NCI-H82 treated with DMSO at 0.1 percent for 48 hours (cell line): ENCODE results near the gene SOX6.
A peak's percentile ranks its signal among the peaks of the same experiment; 100 is the strongest.

Experiments used
- DNase-seq: peaks from one replicate; lab custom pipeline; 2025; ENCODE audit not compliant: unreplicated experiment; lab: John Stamatoyannopoulos, UW

SOX6 gene

DNA sequence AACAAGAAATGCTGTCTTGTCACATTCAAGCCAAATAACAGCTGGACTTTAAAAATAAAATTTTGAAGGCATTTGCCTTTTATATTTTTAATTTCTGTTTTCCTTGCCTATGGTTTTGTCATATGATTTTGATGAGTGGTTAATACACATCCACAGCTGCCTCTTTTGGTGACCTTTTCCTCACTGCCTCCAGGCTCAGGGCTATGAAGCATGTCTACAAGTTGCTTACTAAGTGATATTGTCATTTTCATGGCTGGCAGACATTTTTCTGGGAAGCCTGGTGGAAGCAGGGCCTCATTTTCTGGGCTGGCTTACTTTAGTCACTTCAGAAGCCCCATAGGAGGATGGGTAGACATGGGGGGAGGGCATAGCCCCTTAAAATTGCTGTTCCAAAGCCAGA is 344.9 kb downstream of the SOX6 start:
- no peak for DNase-seq

DNA sequence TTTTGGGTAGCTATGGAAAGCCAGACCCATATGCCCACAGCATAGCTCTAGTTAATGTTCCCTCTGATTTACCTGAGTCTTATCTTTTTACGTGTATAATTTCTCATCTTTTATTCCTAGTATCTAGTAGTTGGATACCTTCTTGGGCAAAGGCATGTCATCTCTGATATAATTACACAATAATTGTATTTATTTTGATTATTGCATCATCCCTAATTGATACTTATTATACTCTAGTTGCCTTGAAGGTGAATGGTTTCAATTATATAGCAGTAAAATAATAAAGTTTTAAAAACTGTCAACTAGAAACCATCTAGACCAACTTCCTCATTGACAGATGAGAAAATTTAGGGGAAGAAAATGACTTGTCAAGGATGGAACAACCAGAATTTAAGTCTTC is 347.3 kb downstream of the SOX6 start:
- DNase-seq = no peak

DNA sequence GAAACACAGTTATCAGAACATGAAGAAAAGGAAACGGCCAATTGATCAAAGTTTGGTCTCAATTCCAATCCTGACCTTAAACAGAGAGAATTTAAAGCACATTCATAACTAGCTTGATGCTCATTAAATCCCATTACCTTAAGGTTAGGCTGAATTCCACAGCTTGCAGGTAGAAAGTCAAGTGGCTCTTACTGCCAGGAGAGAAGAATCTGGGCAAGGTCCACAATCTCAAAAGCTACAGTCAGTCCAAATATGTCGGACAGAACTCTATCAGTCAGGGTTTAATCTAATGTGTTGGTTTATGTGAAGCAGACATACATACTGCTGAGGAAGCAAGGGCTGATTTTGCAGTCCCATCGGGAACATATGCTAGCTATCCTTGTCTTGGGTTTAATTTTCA is 348.8 kb downstream of the SOX6 start:
- DNase-seq = no peak

DNA sequence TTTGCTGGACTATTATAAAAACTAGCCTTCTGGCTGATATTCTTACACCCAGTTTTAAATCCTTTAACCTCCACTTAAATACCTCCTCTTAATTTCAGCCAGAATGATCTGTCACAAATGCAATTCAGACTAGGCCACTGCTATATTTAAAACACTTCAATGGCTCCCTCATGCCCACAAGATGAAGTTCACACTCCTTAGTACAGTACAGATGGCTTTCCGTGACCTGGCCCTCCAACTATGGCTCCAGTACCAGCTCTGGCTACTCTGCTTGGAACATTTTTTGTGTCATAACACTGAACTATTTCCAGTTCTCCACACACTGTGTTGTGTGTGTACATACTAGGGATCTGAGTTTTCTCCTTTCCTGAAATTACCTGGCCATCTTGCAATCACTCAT is 353.4 kb downstream of the SOX6 start:
- DNase-seq = no peak

DNA sequence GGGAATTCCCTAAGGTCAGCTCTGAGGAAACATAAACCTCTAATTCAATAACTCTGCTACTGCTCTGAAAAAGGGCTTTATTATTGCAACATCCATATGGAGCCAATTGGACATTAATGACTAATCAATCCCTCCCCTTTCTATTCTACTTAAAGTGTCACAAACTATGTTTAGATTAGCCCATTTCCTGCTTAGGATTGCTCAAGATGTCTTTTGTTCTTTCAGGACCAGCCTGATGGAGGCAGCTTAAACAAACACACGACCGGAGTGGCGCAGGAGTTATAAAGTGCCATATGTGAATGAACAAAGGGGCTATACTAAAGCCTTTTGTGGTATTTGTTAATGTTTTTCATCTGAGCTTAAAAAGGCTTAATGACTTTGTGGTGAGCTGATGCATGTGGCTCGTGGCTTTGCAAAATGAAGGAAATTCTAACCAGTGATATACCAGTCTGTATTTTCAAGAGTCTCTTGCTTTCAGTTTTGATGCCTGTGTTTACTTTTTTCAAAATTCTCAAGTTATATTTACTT is 354.4 kb downstream of the SOX6 start:
- peak; percentile 62 for DNase-seq

DNA sequence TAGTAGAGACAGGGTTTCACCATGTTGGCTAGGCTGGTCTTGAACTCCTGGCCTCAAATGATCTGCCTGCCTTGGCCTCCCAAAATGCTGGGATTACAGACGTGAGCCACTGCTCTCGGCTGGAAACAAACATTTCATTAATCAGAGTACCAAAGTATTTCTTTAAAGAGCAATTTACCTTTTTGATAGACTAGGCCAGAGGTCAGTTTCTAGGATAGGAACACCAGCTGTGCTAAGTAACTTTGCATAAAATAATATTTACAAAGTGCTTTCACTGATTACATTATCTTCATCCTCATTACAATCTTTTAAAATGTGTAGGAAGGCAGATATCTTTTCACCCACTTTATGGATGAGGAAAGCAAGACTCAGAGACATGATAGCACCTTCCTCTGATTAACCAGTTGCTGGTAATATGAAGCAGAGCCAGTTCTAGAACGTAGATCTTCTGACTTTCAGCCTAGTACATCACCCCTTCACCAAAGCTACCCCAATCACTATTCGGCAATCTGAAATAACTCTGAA is 355.2 kb downstream of the SOX6 start:
- no peak for DNase-seq

DNA sequence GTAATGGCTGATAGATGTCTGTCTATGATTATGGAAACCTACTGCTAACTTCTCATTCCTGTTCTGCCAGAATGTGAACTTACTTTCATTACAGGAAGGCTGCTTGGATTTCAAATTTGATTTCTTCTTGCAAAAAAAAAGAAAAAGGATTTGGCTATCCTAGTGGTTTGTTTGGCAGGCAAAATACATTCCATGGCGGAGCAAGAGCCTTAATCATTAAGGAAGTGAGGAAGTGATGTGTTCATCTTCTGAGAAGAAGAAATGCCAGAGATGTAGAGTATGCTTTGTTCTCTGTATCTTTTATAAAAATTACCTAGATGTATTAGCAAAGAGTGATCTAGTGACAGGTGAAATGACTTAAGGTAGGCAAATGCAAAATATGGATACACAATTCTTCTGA is 356.3 kb downstream of the SOX6 start:
- DNase-seq = no peak

DNA sequence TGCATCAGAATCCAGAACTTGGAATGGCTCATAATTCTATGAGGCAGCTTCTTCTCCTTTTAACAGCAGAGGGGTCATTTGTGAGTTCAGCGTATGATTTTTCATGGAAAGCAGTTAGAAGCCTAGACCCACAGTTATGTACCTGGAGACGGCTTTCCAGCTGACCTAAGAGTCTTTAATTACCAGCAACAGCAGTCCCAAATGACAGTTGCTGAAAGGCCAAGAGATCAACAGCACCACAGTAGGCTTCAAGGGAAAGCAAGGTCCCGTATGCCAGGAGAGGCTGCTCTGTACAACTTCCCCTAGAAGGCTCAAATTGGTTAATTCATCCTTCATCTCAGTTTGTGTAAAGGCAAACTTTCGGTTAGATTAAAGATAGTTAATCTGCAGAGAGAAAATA is 363.0 kb downstream of the SOX6 start:
- DNase-seq = no peak

DNA sequence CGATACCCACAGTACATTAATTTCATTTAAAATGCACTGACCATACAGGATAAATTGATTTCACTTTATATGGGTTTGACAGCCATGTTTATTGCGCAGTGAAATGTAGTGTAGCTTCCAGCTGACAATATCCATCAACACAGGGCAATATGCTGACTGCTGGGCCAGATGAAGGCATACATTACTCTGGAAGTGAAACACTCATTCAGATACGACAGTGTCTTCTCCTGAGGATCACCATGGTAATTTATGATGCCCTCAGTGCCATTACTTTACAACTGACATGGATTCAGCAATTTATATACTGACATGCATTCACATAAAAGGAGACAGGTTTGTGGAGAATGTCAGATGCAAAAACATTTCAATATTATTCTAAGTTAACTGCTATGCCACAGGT is 365.1 kb downstream of the SOX6 start:
- DNase-seq = no peak

DNA sequence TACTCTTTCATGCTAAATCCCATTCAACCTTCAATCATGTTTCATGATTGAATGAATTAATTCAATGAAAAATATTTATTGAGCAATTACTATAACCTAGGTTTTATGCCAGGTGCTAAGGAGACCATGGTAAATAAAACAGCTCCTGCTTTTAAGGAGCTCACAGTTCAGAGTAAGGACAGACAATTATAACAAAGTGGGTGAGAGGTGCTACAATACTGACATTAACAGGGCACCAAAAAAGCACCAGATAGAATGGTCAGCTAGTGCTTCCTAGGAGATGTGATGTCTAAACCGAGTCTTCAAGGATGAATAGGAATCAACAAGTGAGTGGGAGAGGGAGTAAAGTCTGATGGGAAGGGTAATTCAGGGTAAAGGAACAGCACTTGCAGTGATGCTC is 366.7 kb downstream of the SOX6 start:
- DNase-seq = no peak

DNA sequence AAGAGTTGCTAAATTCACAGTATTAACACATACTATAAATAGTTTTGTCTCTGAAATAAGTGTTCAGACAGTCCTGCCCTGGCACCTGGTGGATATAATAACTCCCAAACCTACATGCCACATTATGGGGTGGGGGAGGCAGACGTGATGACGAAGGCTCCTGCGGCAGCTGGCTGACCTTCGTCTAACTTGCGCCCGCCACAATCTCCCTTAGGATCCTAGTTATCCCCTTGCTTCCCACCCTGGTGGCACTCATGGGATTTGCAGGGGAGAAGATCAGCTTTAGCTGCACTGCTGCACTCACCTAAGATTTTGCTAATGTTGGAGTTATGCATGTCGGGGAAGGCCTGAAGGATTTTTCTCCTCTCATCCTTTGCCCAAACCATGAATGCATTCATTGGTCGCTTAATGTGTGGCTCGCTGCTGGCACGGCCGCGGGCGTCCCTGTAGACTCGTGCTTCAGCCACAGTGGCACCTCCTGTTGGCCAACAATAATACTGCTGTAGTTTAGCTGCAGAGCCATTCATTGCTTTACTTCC is 367.6 kb downstream of the SOX6 start:
- no peak for DNase-seq

DNA sequence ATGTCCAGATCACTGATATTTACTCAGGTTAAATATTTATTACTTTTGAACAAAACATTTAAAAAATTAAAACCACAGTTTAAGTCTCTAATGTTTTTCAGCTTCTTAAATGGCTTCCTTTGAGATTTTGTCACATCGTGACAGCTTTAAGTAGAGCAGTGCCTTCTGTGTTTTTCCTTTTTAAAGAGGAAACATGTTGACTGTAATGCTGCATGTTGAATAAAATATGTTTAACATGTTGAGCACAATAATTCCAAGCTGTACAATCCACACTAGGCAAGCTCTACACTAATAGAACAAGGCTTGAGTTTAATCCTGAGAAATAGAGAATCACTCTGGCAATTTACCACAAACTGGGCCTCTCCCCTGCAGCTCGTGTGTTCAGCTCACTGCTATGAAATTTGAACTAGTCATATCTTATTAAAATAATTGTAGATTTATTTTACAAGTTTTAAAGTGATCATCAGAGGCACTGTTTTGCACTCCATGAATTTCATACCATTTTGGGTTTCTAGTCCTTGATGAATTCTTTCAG is 368.3 kb downstream of the SOX6 start:
- DNase-seq = no peak

DNA sequence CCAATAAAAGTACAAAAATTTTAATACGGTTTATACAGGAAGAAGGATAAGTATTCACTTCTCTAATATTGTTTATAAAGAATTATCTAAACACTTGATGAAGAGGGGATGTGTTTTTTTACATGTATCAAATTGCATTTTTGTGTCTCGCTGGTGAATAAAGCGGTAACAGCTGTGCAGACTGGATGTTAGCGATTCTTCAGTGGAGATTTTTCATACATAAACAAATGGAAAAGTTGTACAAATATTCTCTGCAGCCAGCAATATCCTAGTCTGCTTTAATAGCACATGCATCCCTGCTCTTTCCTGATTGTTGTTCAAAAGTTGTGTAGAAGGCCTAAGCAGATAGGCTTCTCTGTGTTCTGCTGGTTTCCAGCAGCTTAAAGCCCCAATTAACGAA is 369.3 kb downstream of the SOX6 start:
- DNase-seq = no peak

DNA sequence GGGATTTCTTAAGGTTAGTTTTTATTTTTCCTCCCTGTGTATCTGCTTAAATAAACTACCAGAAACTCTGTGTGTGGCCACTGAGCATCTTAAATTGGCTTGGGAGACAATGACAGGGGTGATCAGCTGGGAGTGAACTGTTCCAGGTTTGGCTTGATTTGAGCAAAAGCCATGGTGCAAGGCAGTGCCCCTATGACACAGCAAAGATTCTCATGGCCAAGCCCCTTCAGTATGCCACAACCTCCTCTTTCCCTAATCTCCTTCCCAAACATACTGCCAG is 370.5 kb downstream of the SOX6 start:
- DNase-seq = no peak

DNA sequence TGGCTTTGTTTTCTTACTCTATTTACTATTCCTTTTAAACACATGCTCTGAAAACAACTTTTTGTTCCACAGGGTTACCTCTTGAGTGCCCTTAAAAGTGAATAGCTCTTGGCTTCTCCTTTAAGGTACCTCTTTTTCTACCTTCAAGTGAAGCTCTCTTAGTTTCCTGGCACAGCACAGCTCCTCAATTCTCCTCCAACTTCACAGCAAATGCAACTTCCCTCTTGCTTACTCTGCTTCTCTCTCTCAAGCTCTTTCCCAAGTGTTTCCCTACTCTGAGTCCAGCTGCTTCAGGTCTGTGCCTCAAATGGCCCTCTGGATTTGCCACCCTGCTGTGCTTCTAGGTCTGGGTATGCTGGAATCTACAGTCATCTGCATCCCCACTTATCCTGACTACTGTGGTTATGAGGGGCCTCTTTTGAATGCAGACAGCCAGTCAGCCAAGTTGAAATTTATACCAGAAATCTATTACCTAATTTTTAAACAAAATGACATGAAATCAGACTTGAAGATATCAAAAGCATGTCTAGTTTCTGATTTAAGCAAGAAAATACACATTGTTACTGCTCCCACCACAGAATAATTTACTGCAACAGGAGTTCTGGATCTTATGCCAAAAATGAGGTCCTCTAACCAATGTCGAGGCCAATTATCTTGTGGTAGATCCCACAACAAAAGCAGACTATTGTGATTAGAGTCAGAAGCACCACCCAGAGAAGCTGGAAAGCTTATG is 371.1 kb downstream of the SOX6 start:
- DNase-seq = no peak

DNA sequence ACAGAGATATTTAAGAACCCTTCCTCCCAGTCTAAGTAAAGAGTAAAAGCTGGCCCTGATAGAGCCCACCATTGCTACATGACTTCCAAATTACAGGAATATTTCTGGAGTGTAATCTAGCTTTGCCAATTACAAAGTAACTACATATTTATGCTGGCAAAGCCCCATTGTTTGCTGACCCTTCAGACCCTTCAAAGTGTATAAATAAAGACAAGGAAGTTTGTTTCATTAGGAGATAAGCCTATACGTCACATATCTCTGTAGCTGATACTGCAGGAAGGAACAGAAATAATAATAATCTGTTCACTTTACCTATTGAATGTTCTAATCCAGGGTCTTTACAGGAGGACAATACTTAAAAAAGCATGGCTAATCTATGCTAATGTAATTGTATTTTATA is 375.1 kb downstream of the SOX6 start:
- DNase-seq = no peak

DNA sequence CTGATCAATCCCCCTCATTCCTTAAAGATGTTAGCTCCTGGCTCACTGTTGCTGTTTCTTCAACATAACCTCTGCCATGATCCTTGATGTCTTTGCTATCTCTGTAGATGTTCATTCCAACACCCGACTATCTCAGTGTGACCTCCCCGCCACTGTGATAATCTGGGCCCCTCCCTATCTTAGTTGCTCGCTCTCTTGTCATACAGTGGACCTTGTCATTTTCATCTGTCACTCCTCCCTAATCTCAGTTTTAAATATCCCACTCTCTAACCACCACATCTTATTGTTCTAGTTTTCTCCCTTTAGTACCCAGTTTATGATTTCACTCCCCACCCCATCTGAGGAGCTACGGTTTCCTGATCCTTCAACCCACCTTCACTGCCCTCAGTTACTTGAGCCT is 379.2 kb downstream of the SOX6 start:
- DNase-seq = no peak

DNA sequence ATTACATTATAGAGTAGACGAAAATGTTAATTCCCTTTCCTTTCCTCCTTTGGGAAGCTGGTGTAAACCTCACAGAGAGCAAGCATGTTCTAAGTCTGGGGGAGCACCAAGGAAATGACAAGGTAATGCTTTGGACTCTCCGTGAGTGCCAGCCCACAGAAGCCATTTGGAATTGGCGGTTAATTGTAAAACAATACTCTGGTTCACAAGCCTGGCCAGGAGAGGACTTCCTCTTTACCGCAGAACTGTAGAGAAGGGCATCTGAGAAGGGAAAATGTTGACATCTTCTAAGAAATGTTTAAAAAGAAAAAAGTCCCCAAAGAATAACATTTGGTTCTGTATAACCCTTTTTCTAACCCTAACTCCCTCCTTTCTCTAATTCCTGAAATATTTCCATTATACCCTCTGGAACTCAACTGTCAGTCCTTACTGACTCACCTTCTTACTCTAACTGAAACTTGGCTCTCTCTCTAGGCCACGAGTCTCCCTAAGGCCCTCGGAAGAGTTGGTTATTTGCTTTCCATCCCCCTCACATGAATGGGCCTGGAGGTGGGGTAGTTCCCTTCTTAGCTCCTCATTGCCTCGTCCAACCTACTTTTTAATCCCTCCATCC is 379.8 kb downstream of the SOX6 start:
- DNase-seq = no peak

DNA sequence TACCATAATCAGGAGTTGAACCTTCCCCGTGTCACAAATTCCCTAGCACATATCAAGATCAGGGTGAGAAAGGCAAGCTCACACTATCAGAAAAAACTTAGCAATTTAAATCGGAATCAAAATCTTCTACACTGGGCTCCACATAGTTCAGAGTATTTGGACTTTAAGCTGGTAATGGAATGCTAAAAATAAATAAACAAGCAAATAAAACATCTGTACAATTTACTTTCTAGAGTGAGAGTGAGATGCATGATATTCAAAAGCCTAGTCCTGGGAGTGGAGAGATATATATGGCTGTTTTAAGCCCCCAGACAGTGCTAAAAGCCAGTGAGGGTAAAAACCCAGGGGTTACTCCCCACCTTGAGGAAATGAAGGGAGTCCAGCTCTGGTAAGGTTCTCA is 380.6 kb downstream of the SOX6 start:
- no peak for DNase-seq

DNA sequence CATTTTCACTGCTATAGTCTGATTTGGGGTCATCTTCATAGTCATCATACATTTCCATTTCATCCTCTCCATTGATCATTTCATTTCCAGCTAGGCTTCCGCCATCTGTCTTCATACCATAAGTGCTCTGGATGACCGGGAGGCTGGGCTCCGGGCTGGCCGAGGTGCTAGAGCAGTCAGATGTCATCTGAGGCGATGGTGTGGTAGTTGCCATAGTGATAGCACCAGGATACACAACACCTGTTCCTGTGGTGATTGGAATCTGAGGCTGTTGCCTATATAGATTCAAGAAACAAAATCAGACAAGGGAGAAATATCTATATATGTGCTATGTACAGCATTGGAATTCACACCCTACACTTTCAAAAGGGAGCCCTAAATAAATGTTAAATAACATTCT is 383.5 kb downstream of the SOX6 start:
- DNase-seq = no peak

DNA sequence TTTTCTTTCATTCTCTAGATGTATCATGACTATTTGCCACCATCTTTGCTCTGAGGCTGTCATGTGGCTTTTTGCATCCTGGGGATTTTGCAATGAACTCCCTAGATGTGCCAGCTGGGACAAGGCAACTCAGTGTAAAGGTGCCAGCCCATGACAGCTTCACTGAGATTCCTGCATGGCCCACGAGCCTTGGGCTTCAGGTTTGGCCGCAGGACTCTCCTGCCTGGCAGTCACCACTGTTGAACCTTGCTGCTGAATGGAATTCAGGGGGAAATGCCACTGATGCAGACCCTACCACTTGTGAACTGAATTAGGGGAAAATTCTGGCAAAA is 385.2 kb downstream of the SOX6 start:
- DNase-seq = no peak

DNA sequence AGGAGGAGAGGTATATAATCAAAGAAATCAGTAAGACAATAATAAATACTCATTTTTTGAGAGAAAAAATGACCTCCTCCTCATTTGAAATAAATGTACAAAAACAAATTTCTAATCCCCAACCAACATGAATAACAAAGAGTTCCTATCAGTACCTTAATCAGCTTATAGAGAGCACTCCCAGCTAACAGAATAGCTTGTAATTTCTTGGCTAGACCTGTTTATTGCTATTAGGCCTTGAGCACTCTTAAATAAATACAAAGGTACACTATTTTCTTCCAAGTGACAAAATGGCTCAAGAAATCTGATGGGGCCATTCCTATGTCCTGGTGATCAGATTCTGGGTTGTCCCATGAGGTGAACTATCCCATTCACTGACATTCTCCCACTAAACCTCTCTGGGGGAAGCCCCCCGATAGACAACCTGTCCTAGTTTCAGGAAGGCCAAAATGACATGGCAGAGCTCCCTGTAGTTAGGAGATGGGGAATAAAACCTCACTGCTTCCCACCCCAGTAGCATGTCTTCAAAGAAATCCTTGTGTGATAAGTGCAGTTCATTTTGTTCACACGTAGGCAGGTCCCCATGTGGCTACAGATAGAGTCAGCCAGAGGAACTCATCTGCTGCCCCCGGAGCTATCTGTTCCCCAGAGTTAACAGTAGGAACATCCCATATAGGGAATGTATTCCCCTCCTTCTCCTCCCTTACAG is 385.7 kb downstream of the SOX6 start:
- DNase-seq = no peak
